ENCODE data around the gene P2RX5.

The P2RX5 gene, protein sequence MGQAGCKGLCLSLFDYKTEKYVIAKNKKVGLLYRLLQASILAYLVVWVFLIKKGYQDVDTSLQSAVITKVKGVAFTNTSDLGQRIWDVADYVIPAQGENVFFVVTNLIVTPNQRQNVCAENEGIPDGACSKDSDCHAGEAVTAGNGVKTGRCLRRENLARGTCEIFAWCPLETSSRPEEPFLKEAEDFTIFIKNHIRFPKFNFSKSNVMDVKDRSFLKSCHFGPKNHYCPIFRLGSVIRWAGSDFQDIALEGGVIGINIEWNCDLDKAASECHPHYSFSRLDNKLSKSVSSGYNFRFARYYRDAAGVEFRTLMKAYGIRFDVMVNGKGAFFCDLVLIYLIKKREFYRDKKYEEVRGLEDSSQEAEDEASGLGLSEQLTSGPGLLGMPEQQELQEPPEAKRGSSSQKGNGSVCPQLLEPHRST

DNA sequence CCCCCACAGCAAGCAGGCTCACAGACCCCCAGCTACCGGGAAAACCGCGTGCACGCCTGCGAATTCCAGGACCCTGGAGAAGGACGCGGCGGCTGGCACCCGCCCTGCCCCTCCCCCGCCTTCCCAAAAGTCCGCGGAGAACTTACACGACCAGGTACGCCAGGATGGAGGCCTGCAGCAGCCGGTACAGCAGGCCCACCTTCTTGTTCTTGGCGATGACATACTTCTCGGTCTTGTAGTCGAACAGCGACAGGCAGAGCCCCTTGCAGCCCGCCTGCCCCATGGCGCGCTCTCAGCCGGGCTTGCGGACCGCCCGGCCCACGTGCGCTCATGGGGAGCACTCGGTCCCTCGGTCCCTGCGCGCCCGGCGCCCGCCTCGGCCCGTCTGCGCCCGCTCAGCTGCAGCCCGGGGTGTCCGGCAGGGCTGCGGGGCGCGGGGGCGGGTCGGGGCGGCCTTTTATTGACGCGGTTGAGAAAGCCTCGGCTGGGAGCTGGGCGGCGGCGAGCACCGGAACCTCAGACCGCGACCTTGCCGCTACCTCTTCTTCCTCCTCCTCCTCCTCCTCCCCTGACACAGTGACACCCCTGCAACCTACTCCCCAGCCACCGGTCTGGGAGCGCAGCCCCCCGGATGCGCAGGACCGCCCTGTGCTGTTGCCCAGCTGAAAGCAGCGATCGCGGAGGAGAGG, at the start of gene P2RX5:
TSS of gene P2RX5 (minus strand) at position 433 of the 689 bp plus-strand sequence. CDS start at position 283, 150 bp downstream.
- DNase-seq (ENCODE audit: low read depth), result peak; percentile 86

DNA sequence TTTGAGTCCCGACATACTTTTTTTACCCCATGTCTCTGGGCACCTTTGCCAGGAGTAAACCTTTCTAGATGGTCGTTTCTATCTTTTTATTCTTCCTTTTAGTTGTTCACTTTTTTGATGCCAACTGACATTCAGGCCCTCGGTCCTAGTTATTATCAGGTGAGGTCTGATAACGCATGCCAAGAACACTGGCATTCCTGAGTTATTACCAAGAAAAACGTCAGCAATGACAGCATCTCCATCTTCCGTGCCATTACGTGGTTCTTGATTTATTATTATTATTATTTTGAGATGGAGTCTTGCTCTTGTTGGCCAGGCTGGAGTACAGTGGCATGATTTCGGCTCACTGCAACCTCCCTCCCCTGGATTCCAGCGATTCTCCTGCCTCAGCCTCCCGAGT, 49.1 kb upstream of the P2RX5 start:
- TF ChIP-seq, protein P1, sequence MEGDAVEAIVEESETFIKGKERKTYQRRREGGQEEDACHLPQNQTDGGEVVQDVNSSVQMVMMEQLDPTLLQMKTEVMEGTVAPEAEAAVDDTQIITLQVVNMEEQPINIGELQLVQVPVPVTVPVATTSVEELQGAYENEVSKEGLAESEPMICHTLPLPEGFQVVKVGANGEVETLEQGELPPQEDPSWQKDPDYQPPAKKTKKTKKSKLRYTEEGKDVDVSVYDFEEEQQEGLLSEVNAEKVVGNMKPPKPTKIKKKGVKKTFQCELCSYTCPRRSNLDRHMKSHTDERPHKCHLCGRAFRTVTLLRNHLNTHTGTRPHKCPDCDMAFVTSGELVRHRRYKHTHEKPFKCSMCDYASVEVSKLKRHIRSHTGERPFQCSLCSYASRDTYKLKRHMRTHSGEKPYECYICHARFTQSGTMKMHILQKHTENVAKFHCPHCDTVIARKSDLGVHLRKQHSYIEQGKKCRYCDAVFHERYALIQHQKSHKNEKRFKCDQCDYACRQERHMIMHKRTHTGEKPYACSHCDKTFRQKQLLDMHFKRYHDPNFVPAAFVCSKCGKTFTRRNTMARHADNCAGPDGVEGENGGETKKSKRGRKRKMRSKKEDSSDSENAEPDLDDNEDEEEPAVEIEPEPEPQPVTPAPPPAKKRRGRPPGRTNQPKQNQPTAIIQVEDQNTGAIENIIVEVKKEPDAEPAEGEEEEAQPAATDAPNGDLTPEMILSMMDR (IDR thresholded peaks at IDR 0.05; ENCODE audit: insufficient read depth, low read depth, low read length, missing control alignments), result no peak
- DNase-seq (ENCODE audit: low read depth), result no peak
- H3K4me3 ChIP-seq (ENCODE audit: low read depth, low read length), result no peak overlapping the region

More for the DNA sequence above, at the start of gene P2RX5:
- peak within 1 kb of the TSS; percentile 81 for H3K4me3 ChIP-seq (ENCODE audit: low read depth, low read length)
- TF ChIP-seq, protein P1 (IDR thresholded peaks at IDR 0.05; ENCODE audit: insufficient read depth, low read depth, low read length, missing control alignments), result no peak

- no peak for DNase-seq (ENCODE audit: low read depth)
- TF ChIP-seq, protein P1 (IDR thresholded peaks at IDR 0.05; ENCODE audit: insufficient read depth, low read depth, low read length, missing control alignments), result no peak
- H3K4me3 ChIP-seq (ENCODE audit: low read depth, low read length), result no peak overlapping the region
These were observed 48.1 kb upstream of the P2RX5 start for GRCh38 chr17:3744014-3744413.

DNA sequence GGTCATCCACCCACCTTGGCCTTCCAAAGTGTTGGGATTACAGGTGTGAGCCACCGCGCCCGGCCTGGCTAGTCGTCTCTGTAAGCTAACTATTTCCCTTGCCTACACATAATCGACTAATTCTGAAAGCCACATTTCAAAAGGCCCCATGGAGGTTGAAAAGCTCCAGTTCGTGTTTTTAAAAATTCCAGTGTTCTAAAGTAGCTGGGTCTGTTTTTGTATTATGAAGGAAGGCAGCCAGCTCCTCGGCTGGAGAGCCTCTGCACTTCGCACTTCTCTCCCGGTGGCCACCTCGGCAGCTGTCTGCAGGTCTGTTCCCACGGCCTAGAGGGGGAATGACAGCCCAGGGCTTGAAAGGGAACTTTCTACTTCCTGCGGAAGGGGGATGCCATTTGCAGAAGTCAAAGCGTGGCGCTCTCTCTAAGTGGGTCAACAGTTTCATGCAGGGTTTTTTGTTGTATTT, 44.7 kb upstream of the P2RX5 start:
- TF ChIP-seq, protein P1 (IDR thresholded peaks at IDR 0.05; ENCODE audit: insufficient read depth, low read depth, low read length, missing control alignments), result no peak
- DNase-seq (ENCODE audit: low read depth), result peak; percentile 77
- H3K4me3 ChIP-seq (ENCODE audit: low read depth, low read length), result no peak overlapping the region

DNA sequence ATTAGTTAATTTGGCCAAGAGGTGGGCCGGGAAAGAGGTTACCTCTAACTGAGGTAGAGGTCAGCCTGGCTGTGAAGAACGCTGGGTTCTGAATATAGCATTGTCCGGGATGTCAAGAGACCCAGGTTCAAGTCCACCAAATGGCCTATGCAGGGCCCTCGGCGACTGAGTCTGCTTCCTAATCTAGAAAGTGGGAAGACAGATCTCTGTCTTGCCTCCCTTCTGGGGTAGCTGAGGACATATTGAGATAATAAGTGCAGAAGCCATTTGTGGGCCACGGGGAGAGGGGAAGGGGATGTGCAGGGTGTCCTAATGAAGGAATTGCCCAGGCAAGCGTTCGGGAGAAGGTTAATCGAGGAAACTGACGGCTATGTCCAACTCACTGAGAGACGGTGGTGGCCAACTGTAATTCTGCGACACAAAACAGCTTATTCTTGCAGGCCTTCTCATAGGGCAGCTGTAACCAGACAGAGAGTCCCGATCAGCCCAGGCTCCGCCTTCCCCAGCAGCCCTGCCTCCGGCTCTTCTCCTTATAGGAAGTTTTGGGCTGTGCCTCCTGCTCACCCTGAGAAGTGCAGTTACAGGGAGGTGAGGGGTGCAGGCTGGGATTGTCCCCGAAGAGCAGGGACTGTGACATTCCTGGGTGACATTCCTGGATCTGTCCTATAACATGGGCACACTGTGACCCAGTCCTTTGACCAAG, 43.6 kb upstream of the P2RX5 start:
- TF ChIP-seq, protein P1 (IDR thresholded peaks at IDR 0.05; ENCODE audit: insufficient read depth, low read depth, low read length, missing control alignments), result no peak
- no peak overlapping the region for H3K4me3 ChIP-seq (ENCODE audit: low read depth, low read length)
- DNase-seq (ENCODE audit: low read depth), result no peak

- TF ChIP-seq, protein P1 (IDR thresholded peaks at IDR 0.05; ENCODE audit: insufficient read depth, low read depth, low read length, missing control alignments), result no peak
- no peak overlapping the region for H3K4me3 ChIP-seq (ENCODE audit: low read depth, low read length)
- DNase-seq (ENCODE audit: low read depth), result peak; percentile 71
These were observed 42.8 kb upstream of the P2RX5 start for GRCh38 chr17:3738562-3739295.

All from GM12865 (cell line).